Progenitor cell of endocrine pancreas (in vitro differentiated cells): ENCODE results near the gene DDX60. TPM values are rescaled to one million over a fixed set of nuclear protein-coding genes. Genes with fewer than 3 reads are reported as not detected.

Experiments used
- DNase-seq: peaks from one replicate; pipeline ENCODE4 v3.0.0; 2021; ENCODE audit warnings: low spot score; ENCODE audit not compliant: unreplicated experiment
- H3K27ac Mint-ChIP-seq: 2 replicates; pipeline ENCODE4 v1.8.0; 2021; ENCODE audit warnings: mild to moderate bottlenecking, moderate library complexity, mixed read lengths
- H3K27me3 Mint-ChIP-seq: 2 replicates; pipeline ENCODE4 v1.8.0; 2021; ENCODE audit warnings: mixed read lengths
- H3K36me3 Mint-ChIP-seq: 2 replicates; pipeline ENCODE4 v1.8.0; 2022; ENCODE audit warnings: mixed read lengths; ENCODE audit not compliant: insufficient read depth
- H3K4me1 Mint-ChIP-seq: 2 replicates; pipeline ENCODE4 v1.8.0; 2021; ENCODE audit warnings: low read depth, mixed read lengths
- H3K4me3 Mint-ChIP-seq: 2 replicates; pipeline ENCODE4 v1.8.0; 2021; ENCODE audit warnings: low read depth, mild to moderate bottlenecking, moderate library complexity, mixed read lengths
- H3K9me3 Mint-ChIP-seq: 2 replicates; pipeline ENCODE4 v1.8.0; 2021; ENCODE audit warnings: low read depth, mixed read lengths
- CTCF ChIP-seq: fragments of 200-600 bp; sonication (generic); IDR thresholded peaks from one replicate; pipeline ENCODE4 v1.5.0; 2021; ENCODE audit warnings: antibody characterized with exemption, mild to moderate bottlenecking; ENCODE audit not compliant: unreplicated experiment
- total RNA-seq: library from RNA; stranded (reverse); gene quantifications from 2 replicates; pipeline ENCODE4 v1.2.1, GENCODE V29; 2021

Gene DDX60
- total RNA-seq, 1 donor from 2014 or later, result 0.74 TPM

DNA sequence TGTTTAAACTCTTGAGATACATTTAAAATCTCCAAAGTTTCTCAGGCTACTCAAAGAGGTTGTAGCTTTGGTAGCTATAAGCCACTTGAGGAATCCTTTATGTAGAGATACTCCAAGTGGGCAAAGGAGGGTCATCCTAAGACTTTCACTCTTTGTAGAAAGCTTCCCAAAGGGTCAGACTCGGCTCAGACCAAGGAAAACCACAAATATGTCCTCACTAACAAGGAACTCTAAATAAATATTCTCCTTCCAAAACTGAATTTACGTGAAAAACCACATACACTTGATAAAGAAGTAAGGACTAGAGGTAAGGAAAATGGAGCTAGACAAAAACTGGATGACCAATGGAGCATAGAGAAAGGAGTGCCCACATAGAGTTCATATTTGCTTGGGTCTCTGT is 41.7 kb upstream of the DDX60 start:
- H3K4me1 Mint-ChIP-seq, result no peaks in the 10 kb centered on the region
- H3K27me3 Mint-ChIP-seq, result no peaks in the 10 kb centered on the region
- H3K27ac Mint-ChIP-seq, result no peak overlapping the region
- no peak for TF ChIP-seq CTCF
- H3K4me3 Mint-ChIP-seq, result no peak overlapping the region
- H3K36me3 Mint-ChIP-seq, result no peaks in the 10 kb centered on the region
- DNase-seq, result no peak
- peaks cover 6% of the 10 kb centered on the region for H3K9me3 Mint-ChIP-seq

GRCh38 chr4:168357941-168358340 is 39.4 kb upstream of the DDX60 start:
- Mint-ChIP-seq H3K9me3 (no peaks in the 10 kb centered on the region), H3K4me1 (no peaks in the 10 kb centered on the region), H3K4me3 (no peak overlapping the region), H3K27me3 (no peaks in the 10 kb centered on the region), H3K36me3 (no peaks in the 10 kb centered on the region), H3K27ac (no peak overlapping the region)
- no peak for DNase-seq
- no peak for TF ChIP-seq CTCF

- no peak for DNase-seq
- no peaks in the 10 kb centered on the region for H3K36me3 Mint-ChIP-seq
- no peak for TF ChIP-seq CTCF
- no peaks in the 10 kb centered on the region for H3K4me1 Mint-ChIP-seq
- no peak overlapping the region for H3K4me3 Mint-ChIP-seq
- peaks cover 7% of the 10 kb centered on the region for H3K9me3 Mint-ChIP-seq
- no peak overlapping the region for H3K27ac Mint-ChIP-seq
- no peaks in the 10 kb centered on the region for H3K27me3 Mint-ChIP-seq
These were observed 35.2 kb upstream of the DDX60 start for GRCh38 chr4:168353746-168354145.

DNA sequence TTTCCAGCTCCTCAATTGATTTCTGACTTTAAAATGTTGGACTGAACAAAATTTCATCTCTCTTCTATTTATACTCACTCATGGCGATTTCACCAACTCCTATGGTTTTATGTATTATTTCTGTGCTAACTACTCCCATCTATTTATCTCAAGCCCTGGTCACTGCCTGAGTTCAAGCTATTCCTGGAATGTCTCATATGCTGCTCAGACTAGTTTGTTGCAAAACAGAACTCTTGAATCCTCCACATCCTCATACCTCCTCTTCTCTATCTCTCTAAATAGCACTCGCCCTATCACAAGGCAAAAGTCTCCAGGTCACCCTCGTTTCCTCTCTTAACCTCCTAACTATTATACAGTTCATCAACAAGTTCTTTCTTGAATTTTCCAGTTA is 19.0 kb upstream of the DDX60 start:
- Mint-ChIP-seq H3K36me3 (no peaks in the 10 kb centered on the region), H3K9me3 (peaks cover 4% of the 10 kb centered on the region), H3K4me3 (no peak overlapping the region), H3K27ac (no peak overlapping the region), H3K27me3 (no peaks in the 10 kb centered on the region), H3K4me1 (no peaks in the 10 kb centered on the region)
- DNase-seq, result no peak
- TF ChIP-seq CTCF, result no peak

DNA sequence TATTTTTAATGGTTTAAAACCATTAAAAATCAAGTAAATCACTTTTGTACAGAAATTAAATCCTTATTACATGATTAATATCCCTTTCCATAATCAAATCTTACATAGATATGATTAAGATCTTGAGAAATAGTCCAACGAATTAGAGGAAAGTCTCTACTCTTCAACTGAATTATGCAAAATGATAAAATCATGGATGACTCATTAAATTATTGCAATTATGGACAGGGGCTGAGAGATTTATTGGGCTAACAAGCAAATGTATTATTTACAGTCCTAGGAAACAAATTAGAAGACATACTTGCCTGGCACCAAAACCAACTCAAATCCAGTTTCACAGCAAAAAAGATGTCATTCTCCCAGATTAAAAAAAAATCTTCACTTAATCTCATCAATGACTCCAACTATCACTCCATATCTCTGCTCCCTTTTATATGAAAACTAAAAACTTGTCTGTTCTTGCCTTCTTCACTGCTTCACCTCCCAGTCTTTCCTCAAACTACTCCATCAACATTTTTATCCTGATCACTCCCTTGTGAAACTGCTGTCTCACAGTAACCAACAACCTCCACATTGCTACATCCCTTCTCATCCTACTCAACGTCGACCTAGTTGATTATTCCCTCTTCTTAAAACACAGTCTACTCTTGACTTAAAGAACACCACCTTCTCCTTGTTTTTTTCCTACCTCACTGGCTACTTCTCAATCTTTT is 18.4 kb upstream of the DDX60 start:
- H3K36me3 Mint-ChIP-seq, result no peaks in the 10 kb centered on the region
- H3K4me1 Mint-ChIP-seq, result no peaks in the 10 kb centered on the region
- no peak overlapping the region for H3K4me3 Mint-ChIP-seq
- no peak for TF ChIP-seq CTCF
- H3K9me3 Mint-ChIP-seq, result peaks cover 4% of the 10 kb centered on the region
- H3K27me3 Mint-ChIP-seq, result no peaks in the 10 kb centered on the region
- no peak for DNase-seq
- no peak overlapping the region for H3K27ac Mint-ChIP-seq
